ENCODE measurements around the gene CASP7.
"Not testable (repeated sequence)": the region's sequence is repeated elsewhere in the genome, so short reads cannot be mapped to it uniquely, and the experiment has no call there.

CASP7 gene

GRCh38 chr10:113751181-113751732, 71.5 kb downstream of the CASP7 start, which contains the start of gene PLEKHS1:
PLEKHS1 (plus strand) TSS chr10:113751682; CDS start chr10:113755278, 3,596 bp downstream.
- in situ Hi-C loops (cut with MboI; ENCODE audit: low sequenced_read_pairs) = no loop called here

DNA sequence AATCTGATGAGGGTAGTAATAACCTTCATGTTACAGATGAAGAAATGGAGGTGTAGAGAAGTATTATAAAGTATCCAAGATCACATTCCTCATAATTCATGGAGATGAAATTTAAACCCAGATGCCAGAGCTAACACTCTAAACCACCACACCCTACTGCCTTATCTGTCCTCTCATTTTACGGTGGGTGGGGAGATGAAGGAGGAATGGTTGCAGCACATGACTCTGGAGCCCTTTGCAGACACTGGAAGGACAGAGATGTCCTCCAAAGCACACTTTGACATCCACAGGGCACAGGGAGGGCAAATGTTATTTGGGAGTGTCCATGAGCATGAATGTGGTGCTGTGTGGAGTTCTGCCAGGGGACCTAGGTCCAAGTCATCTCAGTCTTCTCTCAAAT, 72.8 kb downstream of the CASP7 start:
- in situ Hi-C loops (cut with MboI; ENCODE audit: low sequenced_read_pairs) = no loop called here

DNA sequence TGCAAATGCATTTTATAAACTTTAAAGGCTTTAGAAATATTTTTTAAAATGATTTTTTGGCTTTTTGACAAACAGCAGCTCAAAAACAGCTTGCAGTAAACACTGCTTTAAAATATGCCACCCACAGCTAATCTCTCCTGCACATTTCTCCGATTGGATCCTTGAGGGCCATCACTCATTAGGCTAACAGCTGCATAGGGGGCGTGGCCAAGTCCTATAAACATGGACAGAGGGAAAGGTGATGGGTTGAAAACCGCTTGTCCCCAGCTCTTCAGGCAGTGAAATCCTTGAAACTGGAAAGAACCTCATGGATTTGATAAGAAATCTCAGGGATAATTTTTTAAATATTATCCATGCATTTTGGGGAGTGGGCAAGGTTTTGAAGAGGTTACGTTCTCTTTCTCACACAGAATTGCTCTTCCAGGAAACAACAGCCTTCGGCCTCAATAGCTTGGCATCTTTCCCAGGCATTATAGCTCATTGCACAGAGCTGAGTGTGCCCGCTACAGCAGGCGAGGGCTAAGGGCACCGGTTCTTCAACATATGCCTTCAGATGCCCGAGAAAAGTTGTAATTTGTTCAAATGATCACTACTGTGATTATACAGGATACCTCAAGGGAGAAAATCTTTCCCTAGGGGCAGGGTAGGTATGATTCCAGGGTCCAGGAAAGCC, 73.4 kb downstream of the CASP7 start:
- in situ Hi-C loops (cut with MboI; ENCODE audit: low sequenced_read_pairs) = no loop called here

GRCh38 chr10:113754125-113754524, 74.4 kb downstream of the CASP7 start:
- in situ Hi-C loops (cut with MboI; ENCODE audit: low sequenced_read_pairs) = no loop called here

DNA sequence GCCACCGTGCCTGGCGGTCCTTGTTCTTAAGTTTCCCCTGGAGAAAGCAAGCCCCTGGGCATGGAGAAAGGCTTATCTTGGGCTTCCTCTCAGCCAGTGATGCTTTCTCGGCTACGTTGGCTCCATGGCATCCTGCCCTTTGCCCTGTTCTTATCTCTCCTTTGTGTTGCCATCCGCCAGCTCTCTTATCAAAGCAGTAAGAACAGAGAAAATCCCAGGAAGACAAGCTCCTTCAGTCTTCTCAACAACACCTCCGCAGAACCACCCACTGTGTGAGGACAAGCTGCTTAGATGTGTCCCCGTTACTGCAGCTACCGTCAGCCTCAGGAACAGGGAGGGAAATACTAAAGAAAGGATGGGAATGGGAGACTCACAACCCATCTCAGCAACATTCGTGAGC, 75.1 kb downstream of the CASP7 start:
- in situ Hi-C loops (cut with MboI; ENCODE audit: low sequenced_read_pairs) = no loop called here

- in situ Hi-C loops (cut with MboI; ENCODE audit: low sequenced_read_pairs) = no loop called here
Observed at GRCh38 chr10:113756940-113757543, 77.3 kb downstream of the CASP7 start.

GRCh38 chr10:113762083-113762482, 82.4 kb downstream of the CASP7 start:
- in situ Hi-C loops (cut with MboI; ENCODE audit: low sequenced_read_pairs) = no loop called here

DNA sequence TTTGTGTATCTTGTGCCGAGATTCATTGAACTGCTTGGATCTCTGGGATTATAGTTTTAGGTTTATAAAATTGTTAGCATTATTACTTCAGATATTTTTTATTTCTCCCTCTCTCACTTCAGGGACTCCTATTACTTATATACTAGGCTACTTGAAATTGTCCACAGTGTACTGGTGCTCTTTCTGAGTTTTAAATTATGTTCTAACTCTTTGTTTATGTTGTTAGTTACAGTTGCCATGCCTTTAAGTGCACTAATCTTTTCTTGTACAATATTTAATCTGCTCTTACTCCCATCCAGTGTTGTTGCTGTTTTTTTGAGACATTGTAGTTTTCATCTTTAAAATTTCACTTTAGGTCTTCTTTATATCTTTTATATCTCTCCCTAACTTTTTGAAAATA, 84.9 kb downstream of the CASP7 start:
- in situ Hi-C loops (cut with MboI; ENCODE audit: low sequenced_read_pairs) = no loop called here

- in situ Hi-C loops (cut with MboI; ENCODE audit: low sequenced_read_pairs) = no loop called here
Observed at GRCh38 chr10:113765910-113766309, 86.2 kb downstream of the CASP7 start.

DNA sequence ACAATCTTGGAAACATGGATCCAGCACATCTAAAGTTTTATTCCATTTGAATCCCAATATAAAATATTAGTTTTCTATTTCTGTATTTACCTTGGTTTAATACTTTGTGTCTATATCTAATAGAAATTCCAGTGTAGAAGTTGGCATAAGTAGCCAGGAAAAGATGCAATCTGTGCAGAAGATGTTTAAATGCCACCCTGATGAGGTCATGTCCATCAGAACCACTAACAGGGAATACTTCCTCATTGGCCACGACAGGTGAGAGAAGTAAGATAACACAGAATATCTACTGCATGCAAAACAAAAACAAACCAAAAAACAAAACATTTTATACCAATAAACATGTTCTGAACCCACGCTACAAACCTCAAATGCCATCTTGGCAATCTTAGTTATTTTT, 87.5 kb downstream of the CASP7 start:
- in situ Hi-C loops (cut with MboI; ENCODE audit: low sequenced_read_pairs) = no loop called here

DNA sequence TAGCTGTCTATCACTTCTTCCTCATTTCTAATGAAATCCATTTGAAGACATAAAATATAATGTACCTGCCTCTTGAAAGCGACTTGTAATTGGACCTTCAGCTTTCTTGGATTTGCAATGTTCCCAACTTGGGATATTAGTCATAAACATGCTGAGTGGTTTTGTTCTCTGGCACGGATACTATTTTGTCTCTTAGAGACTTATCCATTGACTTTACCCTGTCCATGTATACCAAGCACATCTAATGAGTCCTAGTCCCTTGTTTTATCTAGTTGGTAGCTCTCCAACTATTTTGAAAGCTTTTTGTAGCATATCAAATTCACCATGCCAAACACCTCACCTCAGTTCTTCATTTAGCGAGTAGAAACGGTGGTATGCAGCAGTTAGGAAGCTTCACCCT, 90.6 kb downstream of the CASP7 start:
- in situ Hi-C loops (cut with MboI; ENCODE audit: low sequenced_read_pairs) = no loop called here

GRCh38 chr10:113771131-113771530, 91.4 kb downstream of the CASP7 start:
- in situ Hi-C loops (cut with MboI; ENCODE audit: low sequenced_read_pairs) = not testable (repeated sequence)

GRCh38 chr10:113775686-113776294, 96.1 kb downstream of the CASP7 start:
- in situ Hi-C loops (cut with MboI; ENCODE audit: low sequenced_read_pairs) = no loop called here

- in situ Hi-C loops (cut with MboI; ENCODE audit: low sequenced_read_pairs) = no loop called here
Observed at GRCh38 chr10:113776553-113776952, 96.8 kb downstream of the CASP7 start.

All from HL-60/S4 treated with phorbol 12-myristate 13-acetate at 8.2 ng/mL for 4 days and 3 days (cell line).